ENCODE data around the gene SAMD1.

- TF ChIP-seq FOS (IDR thresholded peaks at IDR 0.05; ENCODE audit: extremely low read depth, insufficient read length) (no peak), POLR2AphosphoS2 (IDR thresholded peaks at IDR 0.05; ENCODE audit: low read length) (no peak), TRIM24 (IDR thresholded peaks at IDR 0.05) (no peak), HDAC6 (IDR thresholded peaks at IDR 0.05; ENCODE audit: low read depth, low read length) (no peak), POLR2AphosphoS5 (IDR thresholded peaks at IDR 0.05; ENCODE audit: control insufficient read depth, insufficient read depth, low read depth, low read length) (no peak), SIN3B (IDR thresholded peaks at IDR 0.05; ENCODE audit: low read depth) (0 out of 2 replicates have a peak, but pooled peaks have one; percentile 28), TAF7 (tag; IDR thresholded peaks at IDR 0.05) (no peak), ZNF707 (CRISPR knock-in tag; conservative IDR thresholded peaks at IDR 0.05) (no peak), EZH2 (IDR thresholded peaks at IDR 0.05; ENCODE audit: borderline replicate concordance, low read depth, low read length) (no peak)
- TF ChIP-seq, protein P1, sequence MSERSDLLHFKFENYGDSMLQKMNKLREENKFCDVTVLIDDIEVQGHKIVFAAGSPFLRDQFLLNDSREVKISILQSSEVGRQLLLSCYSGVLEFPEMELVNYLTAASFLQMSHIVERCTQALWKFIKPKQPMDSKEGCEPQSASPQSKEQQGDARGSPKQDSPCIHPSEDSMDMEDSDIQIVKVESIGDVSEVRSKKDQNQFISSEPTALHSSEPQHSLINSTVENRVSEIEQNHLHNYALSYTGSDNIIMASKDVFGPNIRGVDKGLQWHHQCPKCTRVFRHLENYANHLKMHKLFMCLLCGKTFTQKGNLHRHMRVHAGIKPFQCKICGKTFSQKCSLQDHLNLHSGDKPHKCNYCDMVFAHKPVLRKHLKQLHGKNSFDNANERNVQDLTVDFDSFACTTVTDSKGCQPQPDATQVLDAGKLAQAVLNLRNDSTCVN (CRISPR knock-in tag; IDR thresholded peaks at IDR 0.05): no peak
- TF ChIP-seq, protein P2, sequence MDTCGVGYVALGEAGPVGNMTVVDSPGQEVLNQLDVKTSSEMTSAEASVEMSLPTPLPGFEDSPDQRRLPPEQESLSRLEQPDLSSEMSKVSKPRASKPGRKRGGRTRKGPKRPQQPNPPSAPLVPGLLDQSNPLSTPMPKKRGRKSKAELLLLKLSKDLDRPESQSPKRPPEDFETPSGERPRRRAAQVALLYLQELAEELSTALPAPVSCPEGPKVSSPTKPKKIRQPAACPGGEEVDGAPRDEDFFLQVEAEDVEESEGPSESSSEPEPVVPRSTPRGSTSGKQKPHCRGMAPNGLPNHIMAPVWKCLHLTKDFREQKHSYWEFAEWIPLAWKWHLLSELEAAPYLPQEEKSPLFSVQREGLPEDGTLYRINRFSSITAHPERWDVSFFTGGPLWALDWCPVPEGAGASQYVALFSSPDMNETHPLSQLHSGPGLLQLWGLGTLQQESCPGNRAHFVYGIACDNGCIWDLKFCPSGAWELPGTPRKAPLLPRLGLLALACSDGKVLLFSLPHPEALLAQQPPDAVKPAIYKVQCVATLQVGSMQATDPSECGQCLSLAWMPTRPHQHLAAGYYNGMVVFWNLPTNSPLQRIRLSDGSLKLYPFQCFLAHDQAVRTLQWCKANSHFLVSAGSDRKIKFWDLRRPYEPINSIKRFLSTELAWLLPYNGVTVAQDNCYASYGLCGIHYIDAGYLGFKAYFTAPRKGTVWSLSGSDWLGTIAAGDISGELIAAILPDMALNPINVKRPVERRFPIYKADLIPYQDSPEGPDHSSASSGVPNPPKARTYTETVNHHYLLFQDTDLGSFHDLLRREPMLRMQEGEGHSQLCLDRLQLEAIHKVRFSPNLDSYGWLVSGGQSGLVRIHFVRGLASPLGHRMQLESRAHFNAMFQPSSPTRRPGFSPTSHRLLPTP (IDR thresholded peaks at IDR 0.05; ENCODE audit: borderline replicate concordance, extremely low read depth, insufficient read length): no peak
Measured at GRCh38 chr19:14089662-14090508, 666 bp downstream of the SAMD1 start.
